HG03196 (cell line): ENCODE data around the gene EPS8.
"Not testable (repeated sequence)": the region's sequence is repeated elsewhere in the genome, so short reads cannot be mapped to it uniquely, and the experiment has no call there.

Experiments
- ATAC-seq: cut with Tn5 transposase; IDR thresholded peaks from one replicate; pipeline ENCODE4 v1.9.1; 2021; ENCODE audit not compliant: unreplicated experiment

EPS8 gene

GRCh38 chr12:15762162-15762561, 27.0 kb downstream of the EPS8 start:
- not testable (repeated sequence) for ATAC-seq

- ATAC-seq, result no peak
Observed at GRCh38 chr12:15757553-15758255, 31.5 kb downstream of the EPS8 start.

DNA sequence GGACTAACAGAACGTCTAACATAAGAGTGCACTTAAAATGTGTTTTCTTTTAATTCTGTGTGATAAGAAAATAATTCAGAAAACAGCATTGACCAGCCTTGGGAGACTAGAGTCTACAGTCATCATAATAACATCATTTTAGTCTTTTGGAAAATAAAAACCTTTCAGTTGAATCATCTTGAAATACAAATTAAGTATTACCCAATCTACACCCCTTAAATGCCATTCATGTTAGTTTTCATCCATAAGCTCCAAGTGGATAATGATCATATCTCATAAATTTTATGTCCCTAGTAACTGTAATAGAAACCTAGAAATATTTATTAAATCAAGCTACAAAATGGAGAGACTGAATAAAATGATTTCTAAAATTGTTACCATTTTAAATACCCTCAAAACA, 32.4 kb downstream of the EPS8 start:
- no peak for ATAC-seq

GRCh38 chr12:15754233-15754632, 35.0 kb downstream of the EPS8 start:
- no peak for ATAC-seq

GRCh38 chr12:15752785-15753184, 36.4 kb downstream of the EPS8 start:
- ATAC-seq, result no peak

- ATAC-seq, result no peak
Observed at GRCh38 chr12:15751741-15752140, 37.4 kb downstream of the EPS8 start.

GRCh38 chr12:15749937-15750336, 39.3 kb downstream of the EPS8 start:
- no peak for ATAC-seq

DNA sequence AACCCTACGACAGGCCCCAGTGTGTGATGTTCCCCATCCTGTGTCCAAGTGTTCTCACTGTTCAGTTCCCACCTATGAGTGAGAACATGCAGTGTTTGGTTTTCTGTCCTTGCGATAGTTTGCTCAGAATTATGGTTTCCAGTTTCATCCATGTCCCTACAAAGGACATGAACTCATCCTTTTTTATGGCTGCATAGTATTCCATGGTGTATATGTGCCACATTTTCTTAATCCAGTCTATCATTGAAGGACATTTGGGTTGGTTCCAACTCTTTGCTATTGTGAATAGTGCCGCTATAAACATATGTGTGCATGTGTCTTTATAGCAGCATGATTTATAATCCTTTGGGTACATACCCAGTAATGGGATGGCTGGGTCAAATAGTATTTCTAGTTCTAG, 47.3 kb downstream of the EPS8 start:
- not testable (repeated sequence) for ATAC-seq

GRCh38 chr12:15741082-15741481, 48.1 kb downstream of the EPS8 start:
- ATAC-seq, result no peak

GRCh38 chr12:15740389-15740788, 48.8 kb downstream of the EPS8 start:
- not testable (repeated sequence) for ATAC-seq

- no peak for ATAC-seq
Observed at GRCh38 chr12:15738438-15739015, 50.7 kb downstream of the EPS8 start.

- no peak for ATAC-seq
Observed at GRCh38 chr12:15735837-15736615, 53.2 kb downstream of the EPS8 start.

GRCh38 chr12:15733136-15733535, 56.1 kb downstream of the EPS8 start:
- peak; percentile 40 for ATAC-seq

GRCh38 chr12:15732341-15733061, 56.7 kb downstream of the EPS8 start:
- peak; percentile 77 for ATAC-seq

DNA sequence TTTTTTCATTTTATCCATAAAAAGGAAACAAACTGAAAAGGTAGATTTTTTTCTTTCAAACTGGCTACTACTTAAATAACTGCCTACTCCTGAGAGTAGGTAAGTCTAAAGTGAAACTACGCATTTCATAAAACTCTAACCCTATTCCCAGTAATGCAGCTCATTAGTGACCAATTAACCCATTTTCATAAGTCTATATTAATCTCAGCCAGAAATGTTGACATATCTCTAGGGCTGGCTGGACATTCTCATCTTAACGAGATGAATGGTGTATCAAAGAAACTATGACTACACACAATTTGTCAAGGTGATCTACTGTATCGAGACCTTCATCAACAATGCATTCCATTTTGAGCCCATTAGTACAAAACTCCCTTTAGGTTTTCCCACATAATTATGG, 57.2 kb downstream of the EPS8 start:
- ATAC-seq, result no peak

GRCh38 chr12:15729097-15729496, 60.1 kb downstream of the EPS8 start:
- no peak for ATAC-seq

DNA sequence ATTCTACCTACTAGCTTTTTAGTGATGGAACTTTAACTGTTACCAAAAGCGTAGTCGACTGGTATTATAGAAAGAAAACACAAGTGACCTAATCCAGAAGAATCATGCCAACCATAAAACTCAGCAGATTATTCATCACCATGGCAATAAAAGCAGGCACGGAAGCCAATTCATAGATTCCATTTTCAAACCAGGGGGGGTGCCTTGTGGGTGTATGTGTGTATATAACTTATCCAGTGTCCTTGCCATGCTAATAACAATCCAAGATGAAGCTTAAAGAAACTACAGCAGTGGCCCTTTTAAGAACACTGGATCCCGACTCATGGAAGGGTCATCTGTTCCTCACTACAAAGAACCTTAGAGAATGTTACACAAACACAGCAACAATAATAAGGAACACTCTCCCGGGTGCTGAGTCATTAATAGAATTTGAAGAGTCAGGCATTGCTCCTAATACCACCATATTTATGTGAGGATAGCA, 61.0 kb downstream of the EPS8 start:
- ATAC-seq, result no peak

GRCh38 chr12:15726878-15727150, 62.4 kb downstream of the EPS8 start:
- ATAC-seq, result no peak

GRCh38 chr12:15726027-15726877, 62.9 kb downstream of the EPS8 start:
- ATAC-seq, result no peak

DNA sequence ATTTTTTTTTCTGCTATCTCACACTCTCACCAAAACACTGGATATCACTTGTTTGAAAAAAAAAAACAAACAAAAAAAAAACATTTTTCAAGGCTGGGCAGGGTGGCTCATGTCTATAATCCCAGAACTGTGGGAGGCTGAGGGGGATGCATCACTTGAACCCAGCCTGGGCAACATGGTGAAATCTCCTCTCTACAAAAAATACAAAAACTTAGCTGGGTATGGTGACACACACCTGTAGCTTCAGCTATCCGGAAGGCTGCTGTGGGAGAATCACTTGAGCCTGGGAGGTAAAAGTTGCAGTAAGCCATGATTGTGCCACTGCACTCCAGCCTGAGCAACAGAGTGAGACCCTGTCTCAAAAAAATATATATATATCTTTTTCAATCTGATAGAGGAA, 66.2 kb downstream of the EPS8 start:
- no peak for ATAC-seq
